SK-N-DZ (cell line): ENCODE results near the gene GRIK5.
A peak's percentile ranks its signal among the peaks of the same experiment; 100 is the strongest.

Experiments used
- DNase-seq: peaks from one replicate; pipeline ENCODE4 v3.0.0-alpha.2; 2015; ENCODE audit warnings: low spot score

The GRIK5 gene

DNA sequence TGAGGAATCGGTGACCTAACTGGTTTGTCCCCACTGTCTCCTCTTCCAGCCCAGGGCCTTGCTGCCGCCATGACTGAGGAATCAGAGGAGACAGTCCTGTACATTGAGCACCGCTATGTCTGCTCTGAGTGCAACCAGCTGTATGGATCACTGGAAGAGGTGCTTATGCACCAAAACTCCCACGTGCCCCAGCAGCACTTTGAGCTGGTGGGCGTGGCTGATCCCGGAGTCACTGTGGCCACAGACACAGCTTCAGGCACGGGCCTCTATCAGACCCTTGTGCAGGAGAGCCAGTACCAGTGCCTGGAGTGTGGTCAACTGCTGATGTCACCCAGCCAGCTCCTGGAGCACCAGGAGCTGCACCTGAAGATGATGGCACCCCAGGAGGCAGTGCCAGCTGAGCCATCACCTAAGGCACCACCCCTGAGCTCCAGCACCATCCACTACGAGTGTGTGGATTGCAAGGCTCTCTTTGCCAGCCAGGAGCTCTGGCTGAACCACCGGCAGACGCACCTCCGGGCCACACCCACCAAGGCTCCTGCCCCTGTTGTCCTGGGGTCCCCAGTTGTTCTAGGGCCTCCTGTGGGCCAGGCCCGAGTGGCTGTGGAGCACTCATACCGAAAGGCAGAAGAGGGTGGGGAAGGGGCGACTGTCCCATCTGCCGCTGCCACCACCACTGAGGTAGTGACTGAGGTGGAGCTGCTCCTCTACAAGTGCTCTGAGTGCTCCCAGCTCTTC, 8.7 kb upstream of the GRIK5 start:
- no peak for DNase-seq

GRCh38 chr19:42078058-42078457, 8.1 kb upstream of the GRIK5 start:
- DNase-seq, result no peak

DNA sequence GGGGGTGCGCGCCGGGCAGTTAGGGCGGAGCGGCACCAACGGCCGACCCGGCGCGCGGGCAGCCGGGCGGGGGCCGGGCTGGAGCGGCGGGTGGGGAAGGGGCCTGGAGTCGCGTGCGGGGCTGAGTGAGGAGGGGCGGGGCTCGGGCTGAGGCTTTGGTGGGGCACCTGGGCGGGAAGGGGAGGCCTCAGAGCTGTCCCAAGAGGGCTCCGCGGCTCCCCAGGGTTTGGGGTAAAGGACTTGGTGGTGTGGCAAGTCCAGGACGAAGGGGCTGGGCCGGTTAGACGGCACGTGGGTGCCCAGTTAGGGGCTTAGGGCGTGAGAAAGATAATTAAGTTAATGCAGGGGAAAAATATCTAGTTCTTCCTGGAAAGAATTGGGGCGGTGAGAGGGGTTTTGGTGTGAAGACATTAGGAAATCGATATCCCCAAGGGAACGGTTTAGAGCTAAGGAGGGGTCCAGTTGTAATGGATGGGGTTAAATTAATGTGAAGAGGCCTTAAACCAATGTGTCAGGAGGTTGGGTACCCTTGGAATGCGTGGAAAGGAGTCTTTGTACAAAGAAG, 6.5 kb upstream of the GRIK5 start:
- no peak for DNase-seq

DNA sequence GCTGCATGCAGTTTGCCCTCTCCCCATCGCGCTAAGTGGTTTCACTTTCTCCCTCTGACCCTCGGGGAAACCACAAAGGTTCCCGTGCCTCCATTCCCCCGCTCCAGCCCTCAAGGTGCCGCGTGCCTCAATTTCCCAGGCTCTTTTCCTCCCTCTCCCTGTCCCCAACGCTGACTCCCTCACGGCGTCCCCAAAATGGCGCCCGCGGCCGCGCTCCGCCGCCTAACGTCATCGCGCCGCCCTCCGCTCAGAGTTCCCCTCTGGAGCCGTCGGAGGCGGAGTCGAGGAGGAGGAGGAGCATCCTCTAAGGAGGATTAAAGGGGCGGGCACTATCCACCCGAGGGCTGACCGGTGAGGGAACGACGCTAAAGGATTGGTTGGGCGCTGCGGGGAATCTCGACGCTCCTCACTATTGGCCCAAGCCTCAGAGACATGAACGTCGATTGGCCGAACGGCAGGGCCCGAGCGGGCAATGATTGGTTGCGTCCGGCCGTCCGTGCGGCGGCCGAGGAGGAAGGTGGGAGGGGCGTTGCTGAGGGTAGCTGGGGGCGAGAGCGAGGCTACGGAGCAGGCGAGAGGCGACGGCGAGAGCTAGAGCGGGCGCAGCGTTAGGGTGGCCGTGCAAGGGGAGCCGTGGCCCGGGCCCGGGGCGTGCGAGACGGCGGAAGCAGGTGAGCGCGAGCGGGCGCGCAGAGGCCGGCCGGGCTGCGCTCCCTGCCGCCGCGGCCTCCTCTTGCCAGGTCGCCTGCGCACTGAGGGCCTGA, 5.8 kb upstream of the GRIK5 start, which contains the start of gene ZNF574:
Gene ZNF574, plus strand, starts transcription at position 551 of the 764 bp plus-strand sequence. CDS start 2,441 bp downstream, outside the sequence.
- peak; percentile 99 for DNase-seq

GRCh38 chr19:42075364-42075615, 5.3 kb upstream of the GRIK5 start:
- no peak for DNase-seq

DNA sequence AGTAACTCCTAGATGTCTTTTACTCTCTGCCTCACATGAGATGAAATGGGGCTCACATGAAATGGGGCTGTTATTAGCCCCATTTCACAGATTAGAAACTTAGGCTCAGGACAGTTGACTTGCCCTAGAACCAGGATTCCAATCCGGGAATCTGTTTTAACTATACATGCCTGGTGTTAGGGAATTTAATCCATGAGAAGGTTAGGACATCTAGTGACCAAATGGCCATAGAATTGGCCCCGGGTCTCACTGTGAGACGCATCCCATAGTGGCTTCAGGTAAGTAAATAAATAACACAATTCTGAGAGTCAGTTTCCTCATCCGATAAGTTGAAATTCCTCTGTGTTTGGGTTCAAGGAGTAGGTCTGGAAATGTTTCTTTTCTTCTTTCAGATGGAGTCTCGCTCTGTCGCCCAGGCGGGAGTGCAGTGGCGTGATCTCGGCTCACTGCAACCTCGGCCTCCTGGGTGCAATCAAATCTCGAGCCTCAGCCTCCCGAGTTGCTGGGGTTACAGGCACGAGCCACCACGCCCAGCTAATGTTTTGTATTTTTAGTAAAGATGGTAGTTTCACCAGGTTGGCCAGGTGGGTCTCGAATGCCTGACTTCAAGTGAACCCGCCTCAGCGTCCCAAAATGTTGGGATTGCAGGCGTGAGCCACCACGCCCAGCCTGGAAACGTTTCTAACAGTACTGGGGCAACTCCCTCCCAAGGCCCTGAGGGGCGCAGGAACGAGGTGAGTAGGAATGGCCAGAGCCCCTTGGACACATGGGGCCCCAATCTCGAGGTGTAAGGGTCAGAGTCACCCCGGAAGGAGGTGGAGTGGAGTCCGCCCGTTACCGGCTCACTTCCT, 4.7 kb upstream of the GRIK5 start:
- no peak for DNase-seq

GRCh38 chr19:42071247-42071646, 1.2 kb upstream of the GRIK5 start:
- no peak for DNase-seq

GRCh38 chr19:42068756-42069571, 1.0 kb downstream of the GRIK5 start:
- DNase-seq, result no peak

- DNase-seq, result no peak
These were observed 1.6 kb downstream of the GRIK5 start for GRCh38 chr19:42068361-42068755.

GRCh38 chr19:42067315-42067888, 2.6 kb downstream of the GRIK5 start:
- DNase-seq, result peak; percentile 57

GRCh38 chr19:42066075-42066754, 3.8 kb downstream of the GRIK5 start:
- DNase-seq, result peak; percentile 91

DNA sequence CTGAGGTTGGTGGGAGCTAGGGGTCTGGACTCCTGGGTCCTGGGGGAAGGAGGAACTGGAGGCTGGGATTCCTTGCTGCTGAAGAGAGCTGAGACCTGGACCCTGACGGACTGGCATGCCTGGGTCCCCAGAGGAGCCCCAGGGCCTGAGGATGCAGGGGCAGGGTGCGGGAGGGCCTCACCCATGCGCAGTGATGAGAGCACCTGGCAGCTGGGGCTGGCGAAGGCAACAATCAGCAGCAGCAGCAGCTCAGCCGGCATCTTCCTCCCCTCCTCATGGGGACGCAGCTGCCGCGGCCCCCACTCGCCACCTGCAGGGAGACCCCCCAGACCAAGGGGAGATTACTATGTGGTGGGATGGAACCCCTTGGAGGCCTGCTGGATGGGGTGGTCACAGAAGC, 4.5 kb downstream of the GRIK5 start:
- no peak for DNase-seq

DNA sequence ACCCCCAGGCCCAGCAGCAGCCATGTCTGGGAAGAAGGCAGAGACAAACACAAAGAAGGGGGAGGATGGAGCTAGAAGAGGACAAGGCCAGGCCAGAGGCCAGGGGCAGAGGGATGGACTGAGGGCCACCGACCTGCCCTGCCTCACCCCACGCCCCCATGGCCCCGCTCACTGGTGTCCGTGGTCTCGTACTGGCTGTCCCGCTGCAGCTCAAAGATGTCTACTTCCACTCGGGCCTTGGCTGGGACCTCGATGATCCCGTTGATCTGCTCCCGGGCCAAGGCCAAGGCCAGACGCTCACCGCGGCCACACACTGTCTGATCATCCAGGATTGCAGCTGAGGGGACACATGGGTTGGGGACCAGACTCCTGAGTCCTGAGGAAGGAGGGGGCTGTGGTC, 5.0 kb downstream of the GRIK5 start:
- no peak for DNase-seq

GRCh38 chr19:42064432-42064831, 5.6 kb downstream of the GRIK5 start:
- no peak for DNase-seq

DNA sequence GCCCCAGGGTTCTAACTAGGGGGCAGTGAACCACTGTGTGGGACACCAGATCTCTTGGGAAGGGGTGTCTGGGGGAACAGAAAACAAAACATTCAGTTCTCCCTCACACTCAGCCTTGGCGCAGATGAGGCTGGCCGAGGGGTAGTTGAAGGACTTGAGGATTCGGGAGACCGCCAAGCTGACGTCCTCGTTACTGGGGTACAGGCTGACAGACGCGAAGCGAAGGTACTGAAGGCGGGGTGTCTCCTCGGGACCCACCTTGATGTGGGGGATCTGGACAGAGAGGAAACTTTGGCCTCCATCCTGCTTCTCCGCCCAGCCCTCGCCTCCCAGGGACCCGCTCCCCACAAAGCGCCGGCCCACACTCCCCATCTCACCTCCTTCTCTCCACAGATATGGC, 7.6 kb downstream of the GRIK5 start:
- no peak for DNase-seq

DNA sequence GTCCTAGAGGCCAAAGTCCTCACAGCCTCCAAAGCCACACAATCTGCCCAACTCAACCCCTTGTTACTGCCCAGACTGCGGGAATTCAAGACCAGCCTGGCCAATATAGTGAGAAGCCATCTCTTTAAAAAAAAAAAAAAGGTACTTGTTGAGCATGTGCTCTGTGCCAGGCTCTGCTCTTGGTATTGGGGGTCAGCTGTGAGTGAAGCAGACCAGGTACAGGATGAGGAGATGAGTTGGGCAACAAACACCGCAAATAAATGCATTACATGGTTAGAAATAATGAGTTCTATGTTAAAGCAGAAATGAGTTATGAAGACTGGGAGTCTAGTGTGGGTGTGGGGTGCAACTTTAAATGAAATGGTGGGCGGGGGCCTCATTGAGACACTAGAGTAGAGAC, 9.9 kb downstream of the GRIK5 start:
- no peak for DNase-seq

GRCh38 chr19:42059196-42059595, 10.8 kb downstream of the GRIK5 start:
- DNase-seq, result no peak

DNA sequence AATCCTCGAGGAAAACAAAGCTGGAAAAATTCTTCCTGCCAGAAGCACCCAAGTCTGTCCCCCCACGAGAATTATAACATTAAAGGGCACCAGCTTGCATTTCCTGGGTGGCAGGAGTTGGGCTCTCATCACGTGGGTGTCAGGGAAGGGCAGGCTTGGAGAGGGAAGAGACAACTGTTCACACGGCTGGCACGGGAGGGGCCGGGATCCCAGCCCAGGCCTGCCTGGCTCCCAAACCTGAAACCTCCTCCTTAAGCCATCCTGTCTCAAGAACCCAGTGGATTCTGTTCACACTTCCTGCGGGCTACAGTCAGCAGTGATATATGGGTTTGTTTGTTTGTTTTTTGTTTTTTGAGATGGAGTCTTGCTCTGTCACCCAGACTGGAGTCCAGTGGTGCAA, 12.2 kb downstream of the GRIK5 start:
- DNase-seq, result no peak

DNA sequence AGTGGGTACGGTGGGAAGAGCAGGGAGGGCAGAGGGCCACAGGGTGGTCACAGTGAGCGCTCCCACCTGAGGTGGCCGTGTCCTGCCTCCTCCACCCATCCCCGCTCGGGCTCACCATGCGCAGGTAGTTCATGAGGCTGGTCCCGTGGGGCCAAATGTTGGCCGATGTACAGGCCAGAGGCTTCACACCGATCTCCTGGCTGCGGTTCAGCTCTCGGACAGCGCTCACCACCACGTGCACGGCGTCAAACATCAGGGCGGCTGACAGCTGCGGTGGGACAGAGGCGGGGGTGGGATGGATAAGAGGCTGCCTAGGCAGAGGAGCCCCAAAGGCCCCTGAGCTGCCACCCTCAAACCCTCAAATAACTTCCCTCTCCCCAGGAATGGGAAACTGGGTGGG, 15.8 kb downstream of the GRIK5 start:
- DNase-seq, result no peak
